GM18499 (cell line): Measurements from ENCODE around the gene RASA3.

Source experiments
- ATAC-seq: cut with Tn5 transposase; IDR thresholded peaks from one replicate; pipeline ENCODE4 v1.9.1; 2021; ENCODE audit warnings: moderate number of reproducible peaks; ENCODE audit not compliant: insufficient read depth, unreplicated experiment

The RASA3 gene

DNA sequence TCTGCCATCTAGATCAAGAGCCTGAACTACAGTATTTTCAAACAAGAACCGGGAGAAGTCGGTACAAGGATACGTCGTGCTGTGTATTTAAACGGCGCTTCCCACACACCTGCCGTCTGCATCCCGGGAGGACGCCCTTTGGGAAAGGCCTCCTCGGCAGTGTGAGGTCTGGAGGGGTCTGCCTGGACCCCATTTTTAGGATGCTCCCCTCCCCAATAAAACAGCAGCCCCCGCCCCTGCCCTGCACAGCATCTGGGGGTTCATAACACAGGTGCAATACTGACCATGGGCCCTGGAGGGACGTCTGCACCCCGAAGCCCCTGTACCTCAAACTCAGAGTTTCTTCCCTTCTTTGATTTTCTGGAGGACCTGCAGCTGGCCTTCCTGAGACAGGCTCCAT, 154.4 kb downstream of the RASA3 start:
- ATAC-seq, result no peak

DNA sequence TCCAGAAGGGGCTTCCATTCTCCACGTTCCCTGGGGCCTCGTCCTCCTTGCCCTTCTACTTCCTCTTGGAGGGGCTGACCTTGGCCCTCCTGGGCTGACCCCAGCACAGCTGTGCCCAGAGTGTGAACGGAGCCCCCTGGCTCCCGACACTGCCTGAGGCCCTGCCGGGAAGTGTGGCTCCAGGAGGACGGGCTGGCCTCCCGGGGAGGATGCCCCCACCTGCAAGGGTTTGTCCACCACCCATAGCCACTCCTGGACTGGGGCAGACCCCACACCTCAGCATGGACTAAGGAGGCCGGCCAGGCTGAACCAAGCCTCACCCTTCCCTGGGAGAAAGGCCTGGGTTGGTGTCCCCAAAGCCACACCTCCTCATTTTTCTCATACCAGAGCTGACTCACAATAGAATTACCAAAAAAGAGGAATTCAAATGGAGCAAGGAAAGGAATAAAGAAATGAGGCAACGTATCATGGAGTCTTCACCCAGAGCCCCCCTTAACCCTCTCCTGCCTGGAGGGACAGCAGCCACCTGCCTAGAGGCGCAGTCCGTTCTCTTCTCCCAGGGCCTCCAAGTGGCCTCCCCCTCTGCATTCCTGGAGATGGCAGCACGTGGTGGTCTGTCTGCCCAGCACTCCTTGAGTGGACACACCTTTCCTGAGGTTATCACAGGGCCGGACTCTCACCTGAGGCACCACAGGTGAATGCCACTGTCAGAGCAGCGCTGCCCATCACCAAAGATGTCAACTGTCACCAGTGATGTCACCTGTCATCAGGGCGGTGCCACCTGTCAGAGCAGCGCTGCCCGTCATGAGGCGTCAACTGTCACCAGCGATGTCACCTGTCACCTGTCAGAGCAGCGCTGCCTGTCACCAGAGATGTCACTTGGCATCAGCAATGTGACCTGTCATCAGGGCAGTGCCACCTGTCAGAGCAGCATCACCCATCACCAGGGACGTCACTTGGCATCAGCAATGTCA, 155.4 kb downstream of the RASA3 start:
- ATAC-seq, result no peak

DNA sequence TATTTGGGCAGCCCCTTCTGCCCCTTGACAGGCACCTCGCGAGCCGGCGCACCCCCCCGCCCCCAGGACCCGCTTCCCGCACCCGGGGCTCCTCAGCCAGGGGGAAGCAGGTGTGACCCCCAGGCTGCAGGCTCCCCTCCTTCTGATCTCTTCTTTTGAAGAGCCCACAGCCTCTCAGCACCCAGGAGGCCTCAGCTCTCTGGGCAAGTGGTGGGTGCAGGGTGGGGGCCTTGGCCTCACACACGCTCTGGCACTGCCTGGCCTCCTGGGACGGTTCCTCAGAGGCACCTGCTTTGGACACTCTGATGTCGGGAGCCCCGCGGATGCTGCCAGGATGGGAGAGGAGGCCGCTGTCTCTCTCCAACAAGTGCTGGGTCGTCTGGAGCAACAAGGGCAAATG, 157.0 kb downstream of the RASA3 start:
- ATAC-seq, result no peak

DNA sequence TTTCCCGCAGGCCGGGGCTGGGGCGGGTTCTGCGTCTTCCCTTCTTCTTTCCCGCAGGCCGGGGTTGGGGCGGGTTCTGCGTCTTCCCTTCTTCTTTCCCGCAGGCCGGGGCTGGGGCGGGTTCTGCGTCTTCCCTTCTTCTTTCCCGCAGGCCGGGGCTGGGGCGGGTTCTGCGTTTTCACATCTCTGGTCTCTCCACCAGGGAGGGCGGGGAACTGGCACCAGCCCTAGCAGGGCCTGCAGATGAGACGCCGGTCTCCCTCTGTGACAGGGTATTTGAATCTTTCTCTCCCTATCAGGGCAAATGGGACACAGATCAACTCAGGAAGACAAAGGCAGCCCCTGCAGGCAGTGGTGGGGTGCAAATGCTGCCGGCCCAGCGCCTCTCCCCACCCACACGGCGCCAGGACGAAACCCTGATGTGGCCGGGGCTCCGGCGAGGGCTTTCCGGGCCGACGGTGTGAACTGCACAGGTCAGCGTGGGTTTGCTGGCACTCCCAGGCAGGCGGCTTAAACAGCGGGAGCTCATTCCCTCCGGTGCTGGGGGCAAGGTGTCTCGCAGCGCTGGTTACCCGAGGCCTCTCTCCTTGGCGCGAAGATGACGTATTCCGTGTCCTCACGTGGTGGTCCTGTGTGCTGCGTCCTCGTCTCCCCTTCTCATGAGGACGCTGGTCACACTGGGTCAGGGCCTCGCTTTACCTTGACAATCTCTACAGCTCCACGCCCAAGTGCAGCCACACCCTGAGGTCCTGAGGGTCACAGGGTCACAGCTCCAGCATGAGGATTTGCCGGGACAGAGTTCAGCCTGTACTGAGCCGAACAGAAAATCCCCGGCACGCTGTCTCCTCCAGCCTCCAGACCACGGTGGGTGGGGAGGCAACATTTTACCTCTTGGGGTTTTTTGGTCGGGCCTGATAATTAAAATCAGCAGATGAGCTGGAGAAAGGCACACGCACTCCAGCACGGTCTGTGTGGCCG, 157.8 kb downstream of the RASA3 start:
- no peak for ATAC-seq

DNA sequence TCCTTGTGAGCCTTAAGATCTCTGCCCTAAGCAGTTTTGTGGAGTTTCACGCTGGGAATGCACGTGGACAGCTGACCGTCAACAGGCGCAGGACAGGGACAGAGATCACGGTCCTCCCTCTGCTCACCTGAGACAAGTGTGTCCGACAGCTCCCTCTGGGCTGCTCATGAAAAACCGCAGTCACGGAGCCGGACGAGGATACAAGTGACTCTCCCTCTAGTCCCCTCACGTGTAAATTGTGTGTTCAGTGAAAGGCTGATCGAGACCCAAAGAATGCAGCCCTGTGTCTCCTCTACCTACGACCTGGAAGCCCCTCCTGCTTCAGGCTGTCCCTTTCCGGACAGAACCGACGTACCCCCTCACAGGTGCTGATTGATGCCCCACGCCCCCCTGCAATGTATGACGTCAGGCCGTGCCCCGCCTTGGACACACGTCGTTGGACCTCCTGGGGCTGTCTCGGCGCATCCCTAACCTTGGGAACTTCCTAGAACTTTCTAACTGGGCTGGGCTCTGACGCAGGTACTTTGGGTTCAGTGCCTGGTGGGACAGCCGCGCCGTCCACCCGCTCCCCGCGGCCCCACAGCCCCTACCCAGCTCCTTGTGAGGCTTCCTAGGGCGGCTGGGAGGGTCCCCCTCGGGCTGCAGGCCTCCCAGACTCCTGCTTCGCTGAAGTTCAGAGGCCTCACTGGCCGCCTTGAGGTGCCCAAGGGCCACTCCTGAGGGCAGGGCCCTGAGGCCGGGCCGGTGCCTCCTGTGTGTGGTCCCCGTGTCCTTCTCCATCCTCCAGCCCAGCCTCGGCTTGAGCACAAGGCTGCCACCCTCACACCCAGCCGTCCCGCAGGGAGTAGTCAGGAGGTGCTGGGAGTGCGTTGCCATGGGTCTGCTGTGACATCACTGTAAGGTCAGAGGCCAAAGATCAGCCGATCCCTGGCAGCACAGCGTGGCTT, 158.9 kb downstream of the RASA3 start, which contains the start of gene C13orf46:
Gene C13orf46, minus strand, starts transcription at position 859 of the 947 bp plus-strand sequence. Its CDS starts 79 bp downstream, at position 780.
- no peak for ATAC-seq

DNA sequence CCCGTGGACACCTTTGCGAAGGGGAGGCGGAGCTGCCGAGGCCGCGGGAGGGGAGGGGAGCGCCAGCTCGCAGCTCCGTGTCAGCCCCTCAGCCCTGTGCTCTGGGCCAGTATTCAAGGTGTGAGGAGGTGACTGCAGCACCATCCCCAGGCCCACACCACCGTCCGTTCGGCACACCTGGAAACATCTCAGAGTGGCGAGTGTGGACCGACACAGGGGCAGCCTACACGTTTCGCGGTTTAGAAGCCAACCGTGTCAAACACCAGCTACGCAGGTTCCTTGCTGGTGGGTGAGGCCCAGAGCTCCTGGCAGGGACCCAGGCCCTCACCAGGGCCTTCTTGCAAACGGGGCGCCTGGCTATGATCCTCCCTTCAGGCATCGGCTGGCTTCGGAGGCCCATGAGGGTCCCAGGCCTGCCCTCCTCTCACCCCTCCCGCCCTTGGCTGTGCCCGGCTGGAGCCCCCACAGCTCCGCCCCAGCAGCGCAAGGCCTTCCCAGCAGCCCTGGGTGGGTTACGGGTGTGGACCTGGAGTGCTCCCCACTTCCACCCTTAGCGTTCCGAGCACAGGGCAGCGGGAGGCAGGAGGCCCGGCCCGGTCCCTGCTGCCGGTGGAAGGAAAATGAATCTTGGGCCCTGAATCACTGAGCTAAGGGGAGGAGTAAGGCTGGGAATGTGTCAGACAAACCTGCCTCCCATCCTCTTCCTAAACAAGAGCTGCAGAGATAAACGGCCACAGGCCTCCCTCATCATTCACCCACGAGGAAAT, 159.8 kb downstream of the RASA3 start:
- no peak for ATAC-seq

DNA sequence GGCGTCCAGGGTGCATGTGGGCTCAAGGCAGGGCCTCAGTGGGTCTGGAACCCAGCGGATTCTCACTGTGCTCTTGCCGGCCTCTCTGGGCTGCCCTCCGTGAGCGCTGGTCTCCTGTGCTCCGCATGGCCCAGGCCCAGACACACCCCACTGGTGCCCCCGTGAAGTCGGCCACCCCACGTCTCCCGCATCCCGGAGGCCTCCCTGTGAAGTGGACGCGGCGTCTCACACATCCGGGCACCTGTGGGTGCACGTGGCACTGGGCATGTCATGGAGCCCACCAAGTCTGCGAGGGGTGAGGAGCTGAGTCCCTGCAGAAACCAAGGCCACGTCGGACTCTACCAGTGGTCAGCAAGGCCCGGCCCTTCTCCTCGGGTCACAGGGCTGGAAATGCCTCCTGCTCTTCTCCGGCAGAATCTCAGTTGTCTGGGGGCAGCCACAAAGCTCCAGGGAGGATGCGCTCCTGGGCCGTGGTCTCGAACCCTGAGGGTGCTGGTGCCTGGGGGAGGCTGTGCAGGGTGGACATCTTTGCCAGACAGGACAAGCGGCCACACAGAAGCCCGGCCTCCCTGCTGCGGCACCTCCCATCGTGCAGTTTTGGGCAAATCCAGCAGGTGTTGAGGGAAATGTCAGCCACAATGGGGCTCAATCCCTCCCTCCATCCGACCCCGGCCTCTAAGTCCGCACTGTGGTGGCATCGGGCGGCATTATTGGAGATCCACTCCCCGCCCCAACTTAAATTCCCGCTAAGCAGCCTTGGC, 160.8 kb downstream of the RASA3 start:
- ATAC-seq, result no peak

DNA sequence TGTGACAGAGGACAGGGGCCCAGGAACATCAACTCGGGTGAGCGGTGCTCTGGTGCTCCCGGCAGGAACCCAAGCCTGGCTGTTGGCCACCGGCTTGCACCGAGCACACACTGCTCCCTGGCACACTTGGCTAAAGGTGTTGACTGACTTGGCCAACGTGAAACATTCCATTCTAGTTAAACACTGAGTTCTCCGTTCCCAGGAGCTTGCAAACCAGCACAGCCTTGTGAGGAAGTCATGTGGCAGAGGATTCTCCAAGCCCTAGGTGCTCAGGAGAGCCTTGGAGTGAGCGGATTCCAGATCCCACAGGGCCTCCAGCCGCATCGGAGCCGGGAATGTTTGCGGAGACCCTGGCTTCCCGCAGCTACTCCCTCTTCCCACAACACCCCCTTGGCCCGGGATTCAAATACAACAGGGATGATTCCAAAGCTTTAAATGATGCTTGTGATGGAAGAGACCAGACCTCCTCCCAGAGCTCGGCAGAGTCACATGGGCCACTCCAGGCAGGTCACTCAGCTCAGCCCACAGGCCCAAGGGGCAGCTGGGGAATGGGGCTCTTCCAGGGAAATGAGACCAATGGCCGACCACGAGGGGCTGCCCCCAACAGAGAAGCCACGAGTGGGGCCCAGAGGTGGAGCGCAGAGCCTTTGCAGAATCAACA, 161.5 kb downstream of the RASA3 start:
- ATAC-seq, result no peak

DNA sequence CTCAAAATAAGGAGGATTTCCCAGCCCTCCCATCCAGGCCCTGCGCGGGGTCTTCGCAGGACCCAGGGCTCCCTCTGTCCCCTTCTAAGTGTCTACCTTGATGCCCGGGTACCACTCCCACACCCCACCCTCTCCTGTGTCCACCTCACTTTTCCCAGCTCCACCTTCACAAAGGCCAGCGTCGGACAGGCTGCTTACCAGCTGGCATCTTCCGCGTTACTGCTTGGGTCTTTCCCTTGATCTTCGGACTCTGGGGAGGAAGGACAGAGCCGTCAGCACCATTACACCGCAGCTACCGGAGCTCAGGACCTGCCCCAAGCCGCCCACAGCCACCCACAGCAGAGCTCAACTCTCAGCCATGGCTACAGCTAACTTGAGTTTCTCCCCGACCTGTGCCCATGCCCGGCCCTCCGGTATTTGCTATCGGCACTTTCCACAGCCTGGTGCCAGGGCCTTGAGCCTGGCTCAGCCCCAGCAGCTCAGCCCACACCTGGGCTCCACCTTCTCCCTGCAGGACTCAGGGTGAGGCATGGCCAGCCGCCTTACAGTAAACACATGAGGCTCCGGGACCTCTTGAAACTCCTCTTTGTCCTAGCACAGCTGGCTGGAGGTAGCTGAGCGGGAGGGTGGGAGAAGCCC, 162.3 kb downstream of the RASA3 start:
- no peak for ATAC-seq

DNA sequence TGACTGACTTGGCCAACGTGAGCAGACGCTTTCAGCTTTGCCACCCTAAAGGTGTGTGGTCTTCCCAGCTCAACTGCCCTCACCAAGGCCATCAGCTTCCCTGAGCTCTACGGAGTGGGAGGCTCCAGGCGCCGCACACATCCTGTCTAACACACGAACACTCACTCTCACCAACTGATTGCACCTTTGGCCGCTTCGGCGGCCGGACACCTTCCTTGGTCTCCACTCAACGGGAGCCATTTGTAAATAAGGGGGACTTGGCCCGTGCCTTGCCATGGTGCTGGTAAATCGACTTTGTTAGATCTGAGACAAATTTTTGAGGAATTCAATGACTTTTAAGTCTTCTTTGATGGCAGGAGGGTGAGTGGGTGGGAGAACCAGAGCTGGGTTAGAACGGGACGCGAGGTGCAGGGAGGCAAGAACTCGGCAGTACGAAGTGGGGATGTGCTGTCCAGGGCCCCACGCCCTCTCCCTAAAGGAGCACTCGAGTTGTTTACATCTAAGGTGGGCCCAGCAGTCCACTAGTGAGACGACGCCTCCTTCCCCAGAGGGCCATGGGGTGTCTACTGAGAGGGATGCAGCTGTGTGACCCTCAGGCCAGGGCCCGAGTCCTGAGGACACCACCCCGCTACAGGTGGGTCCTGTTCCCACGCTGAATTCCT, 163.0 kb downstream of the RASA3 start:
- no peak for ATAC-seq

DNA sequence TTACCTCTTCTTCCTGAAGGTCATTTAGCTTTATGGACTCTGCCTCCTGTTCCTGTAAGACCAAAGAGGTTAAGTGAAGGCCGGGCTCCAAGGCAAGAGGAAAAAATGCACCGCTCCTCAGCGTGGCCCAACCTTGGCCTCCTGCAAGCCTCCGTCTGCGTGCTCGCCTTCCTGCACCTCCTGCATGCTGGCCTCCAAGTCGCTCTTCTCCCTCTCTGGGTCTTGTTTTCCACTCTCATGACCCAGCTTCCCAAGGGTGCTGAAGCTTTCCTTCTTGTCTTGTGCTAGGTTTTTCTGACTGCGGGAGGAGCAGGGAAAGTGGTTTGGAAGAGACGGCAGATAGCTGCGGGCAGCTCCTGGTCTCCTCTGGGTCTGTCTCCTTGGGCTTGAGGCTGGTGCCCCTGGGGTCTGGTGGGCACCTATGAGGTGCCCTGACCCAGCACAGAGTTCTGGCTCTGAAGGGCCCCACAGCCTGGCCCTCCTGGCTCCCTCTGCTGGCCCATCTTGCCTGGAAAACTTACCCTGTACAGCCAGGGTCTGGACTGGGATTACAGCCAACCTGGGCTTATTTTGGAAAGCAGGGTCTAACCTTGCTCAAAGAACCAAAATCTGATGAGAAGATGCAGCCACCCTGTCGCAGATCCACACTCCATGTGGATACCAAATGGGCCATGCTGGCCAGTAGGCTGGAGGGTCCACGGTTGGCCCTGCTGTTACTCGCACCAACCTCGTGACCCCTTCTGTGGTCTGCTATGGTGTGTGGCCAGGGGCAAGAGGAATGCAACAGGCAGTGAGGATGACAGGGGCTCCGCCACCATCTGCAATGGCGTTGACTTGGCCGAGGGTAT, 163.7 kb downstream of the RASA3 start:
- ATAC-seq, result no peak

DNA sequence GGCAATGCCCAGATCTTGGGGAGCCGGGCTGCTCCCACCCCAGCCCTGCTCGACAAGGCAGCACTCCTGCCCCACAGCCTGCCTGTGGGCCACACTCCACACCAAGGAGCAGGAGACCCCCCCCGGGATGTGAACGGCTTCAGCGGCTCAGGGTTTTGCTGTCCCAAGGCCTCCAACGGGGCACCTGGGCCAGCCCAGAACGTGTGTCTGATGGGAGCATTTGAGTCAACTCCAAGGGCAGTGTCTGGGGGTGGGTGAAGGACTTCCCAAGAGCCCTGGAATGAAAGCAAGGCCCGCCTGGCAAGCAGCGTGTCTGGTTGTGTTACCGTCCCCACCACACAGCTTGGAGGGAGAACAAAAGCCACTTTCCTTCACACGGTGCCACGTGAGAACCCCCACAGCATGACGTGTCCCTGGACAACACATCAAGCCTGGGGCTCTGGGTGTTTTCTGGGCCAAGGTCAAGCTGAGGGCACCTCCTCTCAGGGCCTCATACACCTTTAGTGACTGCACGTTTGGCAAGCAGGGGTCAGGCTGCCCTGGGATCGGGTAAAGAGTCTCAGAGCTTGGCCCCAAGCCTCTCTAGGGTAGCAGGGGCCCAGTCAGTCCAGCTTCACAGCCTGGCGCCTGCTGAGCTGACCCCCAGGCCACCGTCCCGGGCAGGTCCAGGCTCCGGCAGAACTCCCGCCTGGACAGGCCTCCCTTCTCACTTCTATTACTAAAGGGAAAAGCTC, 164.5 kb downstream of the RASA3 start:
- no peak for ATAC-seq

DNA sequence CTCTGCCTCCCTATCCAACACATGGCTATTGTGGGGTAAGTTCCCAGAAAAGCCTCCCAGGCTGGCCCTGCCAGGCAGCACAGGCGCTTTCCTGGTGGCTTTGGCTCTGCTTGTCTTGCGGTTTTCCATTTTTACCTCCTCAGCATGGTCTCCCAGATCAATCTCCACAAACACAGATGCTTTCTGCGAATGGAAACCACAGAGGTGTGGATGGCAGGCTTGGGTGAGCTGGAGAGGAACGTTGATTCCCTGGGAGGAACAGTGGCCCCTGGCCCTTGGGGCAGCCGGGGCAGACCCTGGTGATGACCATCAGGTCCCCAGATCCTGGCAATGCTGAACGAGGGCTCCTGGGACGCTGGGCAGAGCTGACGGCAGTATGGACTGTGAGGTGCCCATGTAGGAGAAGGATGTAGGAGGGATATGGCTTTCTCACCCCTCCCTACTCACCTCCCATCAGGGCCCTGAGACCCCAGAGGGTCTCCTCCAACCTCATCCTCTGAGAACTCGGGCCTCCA, 165.2 kb downstream of the RASA3 start:
- ATAC-seq, result no peak

DNA sequence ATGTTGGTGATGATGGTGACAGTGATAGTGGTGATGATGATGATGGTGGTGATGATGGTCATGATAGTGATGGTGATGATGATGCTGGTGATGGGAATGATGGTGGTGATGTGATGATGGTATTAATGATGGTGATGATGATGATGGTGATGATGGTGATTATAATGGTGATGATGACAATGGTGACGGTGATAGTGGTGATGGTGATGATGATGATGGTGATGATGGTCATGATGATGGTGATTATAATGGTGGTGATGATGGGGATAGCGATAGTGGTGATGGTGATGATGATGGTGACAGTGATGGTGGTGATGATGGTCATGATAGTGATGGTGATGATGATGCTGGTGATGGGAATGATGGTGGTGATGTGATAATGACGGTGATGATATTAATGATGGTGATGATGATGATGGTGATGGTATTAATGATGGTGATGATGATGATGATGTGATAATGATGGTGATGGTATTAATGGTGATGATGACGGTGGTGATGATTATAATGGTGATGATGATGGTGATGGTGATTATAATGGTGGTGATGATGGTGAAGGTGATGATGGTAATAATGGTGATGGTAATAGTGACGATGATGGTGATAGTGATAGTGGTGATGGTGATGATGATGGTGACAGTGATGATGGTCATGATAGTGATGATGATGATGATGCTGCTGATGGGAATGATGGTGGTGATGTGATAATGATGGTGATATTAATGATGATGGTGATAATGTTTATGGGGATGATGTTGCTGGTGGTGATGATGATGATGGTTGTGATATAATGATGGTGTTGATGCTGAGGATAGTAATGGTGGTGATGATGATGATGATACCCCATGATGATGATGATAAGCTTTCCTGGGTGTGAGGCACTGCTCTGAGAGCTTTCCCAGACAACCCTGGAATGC, 166.2 kb downstream of the RASA3 start:
- no peak for ATAC-seq
